CD4-positive, CD25-positive, alpha-beta regulatory T cell (primary cell): ENCODE results near the gene PSMA8. TPM values are rescaled to one million over a fixed set of nuclear protein-coding genes. Genes with fewer than 3 reads are reported as not detected.
"Not testable (repeated sequence)": the region's sequence is repeated elsewhere in the genome, so short reads cannot be mapped to it uniquely, and the experiment has no call there.

ENCODE experiments used
- ATAC-seq, 2 donors: fragments of 150-1000 bp; cut with Tn5 transposase; one replicate each; pipeline ENCODE4 v1.10.0; 2021; ENCODE audit warnings: low read depth in 2 of 2, moderate number of reproducible peaks in 2 of 2, moderate library complexity in 1 of 2
- DNase-seq, 3 donors: peaks; one replicate each; pipeline versions ENCODE4 v3.0.0 to v3.0.0-alpha.2; 2012 to 2022; ENCODE audit warnings: mixed read lengths in 1 of 3
- H3K27ac ChIP-seq: one replicate; pipeline ENCODE4 v1.7.0; 2013; ENCODE audit warnings: mild to moderate bottlenecking, low read length; ENCODE audit not compliant: insufficient read depth, poor library complexity, severe bottlenecking
- H3K27me3 ChIP-seq: one replicate; pipeline ENCODE4 v1.7.0; 2013; ENCODE audit warnings: low read length; ENCODE audit not compliant: control insufficient read depth, insufficient read depth
- H3K36me3 ChIP-seq: one replicate; pipeline ENCODE4 v1.7.0; 2013; ENCODE audit warnings: mild to moderate bottlenecking, low read length, moderate library complexity; ENCODE audit not compliant: control insufficient read depth, insufficient read depth
- H3K4me1 ChIP-seq: 2 replicates; pipeline ENCODE4 v1.7.0; 2013; ENCODE audit warnings: mild to moderate bottlenecking, low read length; ENCODE audit not compliant: insufficient read depth, control insufficient read depth, poor library complexity, severe bottlenecking
- H3K4me3 ChIP-seq: one replicate; pipeline ENCODE4 v1.7.0; 2013; ENCODE audit warnings: low read depth, mild to moderate bottlenecking, low read length, moderate library complexity
- H3K9me3 ChIP-seq, 2 experiments: 1 replicate in 1 of 2; 2 replicates in 1 of 2; pipeline ENCODE4 v1.7.0; 2013; ENCODE audit warnings: low read length in 2 of 2, mild to moderate bottlenecking in 1 of 2, moderate library complexity in 1 of 2; ENCODE audit not compliant: control insufficient read depth in 2 of 2
- H3K27ac Mint-ChIP-seq, 3 donors: one replicate each; pipeline ENCODE4 v1.8.0; 2020 to 2022; ENCODE audit warnings: mild to moderate bottlenecking in 3 of 3, mixed read lengths in 3 of 3, moderate library complexity in 2 of 3
- H3K27me3 Mint-ChIP-seq: one replicate; pipeline ENCODE4 v1.8.0; 2022; ENCODE audit warnings: mild to moderate bottlenecking, mixed read lengths
- H3K36me3 Mint-ChIP-seq: one replicate; pipeline ENCODE4 v1.8.0; 2020; ENCODE audit warnings: mixed read lengths
- H3K4me1 Mint-ChIP-seq, 4 donors: one replicate each; pipeline ENCODE4 v1.8.0; 2020 to 2022; ENCODE audit warnings: mixed read lengths in 4 of 4, mild to moderate bottlenecking in 1 of 4
- H3K4me3 Mint-ChIP-seq, 4 donors: one replicate each; pipeline ENCODE4 v1.8.0; 2020 to 2022; ENCODE audit warnings: mild to moderate bottlenecking in 4 of 4, mixed read lengths in 4 of 4, moderate library complexity in 3 of 4
- H3K9me3 Mint-ChIP-seq, 7 donors: one replicate each; pipeline ENCODE4 v1.8.0; 2020 to 2022; ENCODE audit warnings: mixed read lengths in 7 of 7, mild to moderate bottlenecking in 3 of 7, moderate library complexity in 2 of 7
- polyA plus RNA-seq, 4 donors: library from polyadenylated mRNA; unstranded; fragments of 300-500 nt; fragmentation: Illumina TruSeq; gene quantifications; one replicate each; pipeline ENCODE4 v1.2.3, GENCODE V29; 2021
- total RNA-seq: library from RNA; stranded (reverse); gene quantifications from one replicate; pipeline ENCODE4 v1.2.3, GENCODE V29; 2022

The PSMA8 gene
- total and polyA plus RNA-seq, 5 donors from 2014 or later: 0.30 to 2.6 (median 1.1) TPM

DNA sequence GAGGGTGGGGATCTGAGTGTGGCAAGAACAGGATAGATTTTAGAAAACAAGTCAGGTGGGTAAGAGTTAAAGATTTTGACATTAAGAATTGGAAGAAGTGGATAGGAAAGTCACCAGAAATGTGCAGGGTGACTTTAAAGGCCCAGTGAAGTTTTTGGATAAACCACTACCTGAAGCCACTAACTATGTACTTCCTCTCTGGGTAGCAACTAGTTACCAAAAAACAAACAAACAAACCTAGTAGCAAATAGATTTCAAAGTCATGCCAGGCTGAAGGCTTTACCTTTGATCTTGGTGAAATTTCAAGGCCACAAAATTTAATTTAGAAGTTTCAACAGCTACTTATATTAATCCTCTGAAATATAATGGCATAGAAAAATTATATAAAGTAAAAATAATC lies 42.5 kb downstream of the PSMA8 start:
- Histone ChIP-seq H3K27me3 (no peaks in the 10 kb centered on the region), H3K27ac (no peak overlapping the region), H3K4me3 (no peak overlapping the region), H3K9me3 (no peaks in the 10 kb centered on the region), H3K4me1 (no peaks in the 10 kb centered on the region), H3K36me3 (no peaks in the 10 kb centered on the region)
- ATAC-seq (no peak), DNase-seq (no peak)
- H3K36me3 Mint-ChIP-seq: no peaks in the 10 kb centered on the region
- no peaks in the 10 kb centered on the region for H3K9me3 Mint-ChIP-seq
- peaks cover 0 to 2% (median 0%) of the 10 kb centered on the region in 4 donors for H3K4me1 Mint-ChIP-seq
- H3K27me3 Mint-ChIP-seq: peaks cover under 1% of the 10 kb centered on the region
- no peak overlapping the region for H3K27ac Mint-ChIP-seq
- no peak overlapping the region for H3K4me3 Mint-ChIP-seq

DNA sequence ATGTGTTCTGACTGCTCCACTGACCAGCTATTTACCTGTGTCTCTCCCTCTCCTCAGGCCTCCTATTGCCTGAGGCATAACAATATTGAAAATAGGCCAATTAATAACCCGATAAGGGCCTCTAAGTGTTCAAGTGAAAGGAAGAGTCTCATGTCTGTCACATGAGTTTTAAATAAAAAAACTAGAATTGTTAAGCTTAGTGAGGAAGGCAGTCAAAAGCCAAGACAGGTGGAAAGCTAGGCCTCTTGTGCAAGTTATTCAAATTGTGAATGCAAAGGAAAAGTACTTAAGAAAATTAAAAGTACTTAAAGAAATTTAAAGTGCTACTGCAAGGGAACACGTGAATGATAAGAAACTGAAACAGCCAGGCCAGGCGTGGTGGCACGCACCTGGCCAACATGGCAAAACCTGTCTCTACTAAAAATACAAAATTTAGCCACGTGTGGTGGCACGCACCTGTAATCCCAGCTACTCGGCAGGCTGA lies 47.7 kb downstream of the PSMA8 start:
- Mint-ChIP-seq H3K27me3 (peaks cover 4% of the 10 kb centered on the region), H3K4me3 (no peak overlapping the region), H3K27ac (no peak overlapping the region), H3K9me3 (no peaks in the 10 kb centered on the region), H3K4me1 (peaks cover 0 to 2% (median 0%) of the 10 kb centered on the region in 4 donors), H3K36me3 (no peaks in the 10 kb centered on the region)
- Histone ChIP-seq H3K9me3 (no peaks in the 10 kb centered on the region), H3K27me3 (peaks cover 1% of the 10 kb centered on the region), H3K36me3 (no peaks in the 10 kb centered on the region), H3K4me3 (no peak overlapping the region), H3K27ac (no peak overlapping the region), H3K4me1 (no peaks in the 10 kb centered on the region)
- ATAC-seq (no peak), DNase-seq (no peak)

DNA sequence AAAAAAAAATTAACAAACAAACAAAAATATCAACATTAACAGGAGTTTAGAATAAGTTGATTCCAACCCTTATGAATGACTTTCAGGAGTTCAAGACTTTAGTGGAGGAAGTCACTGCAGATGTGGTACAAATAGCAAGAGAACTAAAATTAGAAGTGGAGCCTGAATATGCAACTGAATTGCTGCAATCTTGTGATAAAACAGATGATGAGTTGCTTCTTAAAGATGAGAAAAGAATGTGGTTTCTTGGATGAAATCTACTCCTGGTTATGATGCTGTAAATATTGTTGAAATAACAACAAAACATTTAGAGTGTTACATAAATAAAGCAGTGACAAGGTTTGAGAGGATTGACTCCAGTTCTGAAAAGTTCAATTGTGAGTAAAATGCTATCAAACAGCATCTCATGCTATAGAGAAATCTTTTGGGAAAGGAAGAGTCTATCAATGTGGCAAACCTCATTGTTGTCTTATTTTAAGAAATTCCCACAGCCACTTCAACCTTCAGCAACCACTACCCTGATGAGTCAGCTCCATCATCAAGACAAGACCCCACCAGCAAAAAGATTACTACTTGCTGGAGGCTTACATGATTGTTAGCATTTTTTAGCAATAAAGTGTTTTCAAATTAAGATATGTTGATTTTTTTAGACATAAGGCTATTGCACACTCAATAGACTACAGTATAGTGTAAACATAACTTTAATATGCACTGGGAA lies 49.9 kb downstream of the PSMA8 start:
- no peak overlapping the region for H3K4me3 Mint-ChIP-seq
- Histone ChIP-seq H3K27me3 (peaks cover 1% of the 10 kb centered on the region), H3K36me3 (no peaks in the 10 kb centered on the region), H3K4me1 (no peaks in the 10 kb centered on the region), H3K4me3 (no peak overlapping the region), H3K27ac (no peak overlapping the region), H3K9me3 (no peaks in the 10 kb centered on the region)
- no peak overlapping the region for H3K27ac Mint-ChIP-seq
- peaks cover under 1 to 5% (median 3%) of the 10 kb centered on the region in 4 donors for H3K4me1 Mint-ChIP-seq
- peaks cover 4% of the 10 kb centered on the region for H3K27me3 Mint-ChIP-seq
- H3K9me3 Mint-ChIP-seq: no peaks in the 10 kb centered on the region
- no peak for ATAC-seq
- no peaks in the 10 kb centered on the region for H3K36me3 Mint-ChIP-seq
- DNase-seq: no peak

DNA sequence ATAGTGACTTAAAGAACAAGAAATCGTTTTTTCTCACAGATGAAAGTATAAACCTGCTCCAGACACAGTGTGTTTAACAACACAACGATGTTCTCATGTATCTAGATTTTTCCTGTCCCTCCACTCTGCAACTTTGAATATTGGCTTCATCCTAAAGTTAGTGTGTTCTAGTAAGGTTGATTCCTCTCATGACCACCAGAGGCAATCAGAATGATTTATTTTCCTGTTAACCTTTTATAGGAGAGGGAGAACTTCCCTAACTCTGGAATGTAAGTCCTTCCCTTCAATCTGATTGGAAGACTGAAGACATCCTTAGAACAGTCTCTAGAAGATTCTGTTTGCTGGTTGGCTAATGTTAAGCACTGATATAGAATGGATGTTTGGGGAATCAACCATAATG lies 51.6 kb downstream of the PSMA8 start:
- Histone ChIP-seq H3K9me3 (no peaks in the 10 kb centered on the region), H3K4me1 (peaks cover 3% of the 10 kb centered on the region), H3K27me3 (peaks cover 1% of the 10 kb centered on the region), H3K36me3 (no peaks in the 10 kb centered on the region), H3K4me3 (no peak overlapping the region), H3K27ac (no peak overlapping the region)
- no peak for ATAC-seq
- Mint-ChIP-seq H3K27ac (no peak overlapping the region), H3K9me3 (no peaks in the 10 kb centered on the region), H3K4me3 (no peak overlapping the region), H3K27me3 (peaks cover 4% of the 10 kb centered on the region), H3K4me1 (peaks cover 10 to 20% (median 12%) of the 10 kb centered on the region in 4 donors), H3K36me3 (no peaks in the 10 kb centered on the region)
- DNase-seq: no peak

DNA sequence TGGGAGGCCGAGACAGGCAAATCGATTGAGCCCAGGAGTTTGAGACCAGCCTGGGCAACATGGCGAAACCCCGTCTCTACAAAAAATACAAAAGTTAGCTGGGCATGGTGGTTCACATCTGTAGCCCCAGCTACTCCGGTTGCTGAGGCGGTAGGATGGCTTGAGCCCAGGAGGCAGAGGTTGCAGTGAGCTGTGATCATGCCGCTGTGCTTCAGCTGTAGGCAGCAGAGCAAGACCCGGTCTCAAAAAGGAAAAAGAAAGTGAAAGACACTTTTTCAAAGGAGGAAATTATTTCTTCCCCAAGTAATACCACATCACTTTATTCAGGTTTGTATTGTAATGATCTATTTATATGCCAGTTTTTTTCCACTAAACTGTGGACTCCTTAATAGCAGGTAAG lies 56.8 kb downstream of the PSMA8 start:
- ATAC-seq (peak; percentile 79 to 88), DNase-seq (peak; percentile 3 to 74 (median 43))
- peaks cover 10% of the 10 kb centered on the region for H3K4me1 ChIP-seq
- peak overlapping the region; percentile 15 to 82 (median 60) for H3K27ac Mint-ChIP-seq
- H3K27me3 ChIP-seq: no peaks in the 10 kb centered on the region
- peak overlapping the region; percentile 86 for H3K4me3 ChIP-seq
- H3K9me3 ChIP-seq: no peaks in the 10 kb centered on the region
- peak overlapping the region; percentile 69 to 90 (median 86) for H3K4me3 Mint-ChIP-seq
- H3K27ac ChIP-seq: peak overlapping the region; percentile 47
- no peaks in the 10 kb centered on the region for H3K27me3 Mint-ChIP-seq
- no peaks in the 10 kb centered on the region for H3K36me3 ChIP-seq
- H3K4me1 Mint-ChIP-seq: peaks cover 11 to 34% (median 22%) of the 10 kb centered on the region in 4 donors
- H3K36me3 Mint-ChIP-seq: no peaks in the 10 kb centered on the region
- H3K9me3 Mint-ChIP-seq: no peaks in the 10 kb centered on the region

DNA sequence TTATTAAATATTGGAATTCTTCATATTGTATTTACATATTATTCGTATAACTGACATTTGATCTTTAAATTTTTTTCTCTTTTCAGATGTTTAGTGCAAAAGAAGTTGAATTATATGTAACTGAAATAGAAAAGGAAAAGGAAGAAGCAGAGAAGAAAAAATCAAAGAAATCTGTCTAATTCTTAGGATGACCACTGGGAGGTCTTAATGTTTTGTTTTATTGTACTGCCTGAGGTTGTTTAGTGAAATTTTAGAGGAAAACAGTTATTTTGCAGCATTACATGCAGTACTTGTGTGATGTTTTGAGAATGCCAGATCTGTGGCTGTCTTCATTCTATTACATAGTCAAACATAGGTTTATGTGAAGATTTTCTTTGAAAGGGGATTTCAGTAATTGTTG lies 58.6 kb downstream of the PSMA8 start:
- Histone ChIP-seq H3K27ac (no peak overlapping the region), H3K27me3 (no peaks in the 10 kb centered on the region), H3K4me1 (peaks cover 10% of the 10 kb centered on the region), H3K4me3 (no peak overlapping the region), H3K9me3 (no peaks in the 10 kb centered on the region), H3K36me3 (no peaks in the 10 kb centered on the region)
- no peak for ATAC-seq
- Mint-ChIP-seq H3K4me3 (no peak overlapping the region), H3K9me3 (no peaks in the 10 kb centered on the region), H3K36me3 (no peaks in the 10 kb centered on the region), H3K4me1 (peaks cover 11 to 34% (median 24%) of the 10 kb centered on the region in 4 donors), H3K27me3 (no peaks in the 10 kb centered on the region), H3K27ac (no peak overlapping the region)
- DNase-seq: no peak

DNA sequence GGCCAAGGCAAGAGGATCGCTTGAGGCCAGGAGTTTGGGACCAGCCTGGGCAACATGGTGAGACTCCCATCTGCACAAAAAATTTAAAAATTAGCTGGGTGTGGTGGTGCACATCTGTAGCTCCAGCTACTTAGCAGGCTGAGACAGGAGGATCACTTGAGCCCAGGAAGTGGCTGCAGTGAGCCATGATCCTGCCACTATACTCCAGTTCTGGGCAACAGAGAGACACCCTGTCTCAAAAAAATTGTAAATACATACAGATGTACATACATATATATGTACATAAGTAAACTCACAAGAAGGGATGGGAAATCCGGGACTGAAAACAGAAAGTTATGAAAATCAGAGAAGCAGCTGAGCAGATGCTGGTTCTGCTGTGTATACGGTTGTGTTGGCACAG lies 62.9 kb downstream of the PSMA8 start:
- DNase-seq: no peak
- H3K27ac Mint-ChIP-seq: peak overlapping the region in 1 of 3 donors; percentile 49
- H3K4me1 Mint-ChIP-seq: peaks cover 0 to 10% (median 6%) of the 10 kb centered on the region in 4 donors
- H3K27me3 ChIP-seq: no peaks in the 10 kb centered on the region
- no peak overlapping the region for H3K4me3 ChIP-seq
- ATAC-seq: no peak
- no peaks in the 10 kb centered on the region for H3K9me3 ChIP-seq
- peaks cover 5% of the 10 kb centered on the region for H3K27me3 Mint-ChIP-seq
- no peaks in the 10 kb centered on the region for H3K36me3 ChIP-seq
- H3K4me1 ChIP-seq: no peaks in the 10 kb centered on the region
- H3K4me3 Mint-ChIP-seq: no peak overlapping the region
- H3K36me3 Mint-ChIP-seq: no peaks in the 10 kb centered on the region
- no peaks in the 10 kb centered on the region for H3K9me3 Mint-ChIP-seq
- H3K27ac ChIP-seq: no peak overlapping the region

DNA sequence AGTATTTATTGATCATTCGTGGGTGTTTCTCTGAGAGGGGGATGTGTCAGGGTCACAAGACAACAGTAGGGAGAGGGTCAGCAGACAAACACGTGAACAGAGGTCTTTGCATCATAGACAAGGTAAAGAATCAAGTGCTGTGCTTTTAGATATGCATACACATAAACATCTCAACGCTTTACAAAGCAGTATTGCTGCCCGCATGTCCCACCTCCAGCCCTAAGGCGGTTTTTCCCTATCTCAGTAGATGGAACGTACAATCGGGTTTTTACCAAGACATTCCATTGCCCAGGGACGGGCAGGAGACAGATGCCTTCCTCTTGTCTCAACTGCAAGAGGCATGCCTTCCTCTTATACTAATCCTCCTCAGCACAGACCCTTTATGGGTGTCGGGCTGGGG lies 68.3 kb downstream of the PSMA8 start:
- H3K9me3 ChIP-seq, DNase-seq, H3K27ac Mint-ChIP-seq, H3K36me3 ChIP-seq, H3K27me3 Mint-ChIP-seq, H3K4me3 ChIP-seq, H3K9me3 Mint-ChIP-seq, H3K27ac ChIP-seq, H3K4me1 ChIP-seq, H3K27me3 ChIP-seq, H3K4me3 Mint-ChIP-seq, H3K4me1 Mint-ChIP-seq, ATAC-seq, H3K36me3 Mint-ChIP-seq: not testable (repeated sequence)
